Sigmoid colon (tissue), 4 donors: Measurements from ENCODE around the gene MSGN1.

ENCODE experiments used
- CTCF ChIP-seq, 4 experiments: fragments of 450-650 bp in 3 of 4; fragments of 200-600 bp in 1 of 4; IDR thresholded peaks; one replicate each; pipeline ENCODE4 v1.5.1; 2016 to 2019; ENCODE audit warnings: antibody characterized with exemption in 4 of 4, mild to moderate bottlenecking in 3 of 4, moderate library complexity in 2 of 4
- POLR2A ChIP-seq, 2 donors: fragments of 450-650 bp; IDR thresholded peaks; one replicate each; pipeline ENCODE4 v1.6.1; 2016; ENCODE audit warnings: antibody characterized with exemption in 2 of 2, mild to moderate bottlenecking in 2 of 2, moderate library complexity in 2 of 2
- POLR2AphosphoS5 ChIP-seq, 4 donors: sonication (generic); formaldehyde crosslinking; IDR thresholded peaks; one replicate each; pipeline ENCODE4 v1.6.1; 2017; ENCODE audit warnings: antibody characterized with exemption in 4 of 4

- no peak for TF ChIP-seq POLR2A (IDR thresholded peaks at IDR 0.05)
- no peak for TF ChIP-seq CTCF (IDR thresholded peaks at IDR 0.05)
- TF ChIP-seq POLR2AphosphoS5 (IDR thresholded peaks at IDR 0.05) = no peak
Observed at GRCh38 chr2:17827785-17828184, 11.5 kb downstream of the MSGN1 start.
